Kidney (tissue), 14 donors: ENCODE results near the gene GOLGA6L7. TPM values are rescaled to one million over a fixed set of nuclear protein-coding genes. Genes with fewer than 3 reads are reported as not detected.

Source experiments
- DNase-seq, 5 donors: peaks; one replicate each; pipeline ENCODE4 v3.0.0-alpha.2; 2013 to 2020
- FAIRE-seq: peaks from 2 replicates; lab custom pipeline; 2012; peaks lifted over from hg19 to GRCh38; lab: Jason Lieb, UNC
- H3K27ac ChIP-seq, 2 donors: one replicate each; pipeline ENCODE4 v1.7.0; 2013; ENCODE audit warnings: low read depth in 2 of 2, low read length in 2 of 2, inconsistent platforms in 1 of 2
- H3K27me3 ChIP-seq: one replicate; pipeline ENCODE4 v1.7.1; 2013; ENCODE audit warnings: low read length, inconsistent platforms; ENCODE audit not compliant: control insufficient read depth, insufficient read depth
- H3K36me3 ChIP-seq, 3 donors: one replicate each; pipeline versions ENCODE4 v1.7.0 to v1.7.1; 2013; ENCODE audit warnings: low read length in 3 of 3, control low read depth in 1 of 3, inconsistent platforms in 1 of 3; ENCODE audit not compliant: insufficient read depth in 3 of 3, control insufficient read depth in 2 of 3
- H3K4me1 ChIP-seq, 3 donors: one replicate each; pipeline versions ENCODE4 v1.7.0 to v1.7.1; 2013; ENCODE audit warnings: low read length in 3 of 3, inconsistent platforms in 1 of 3, low read depth in 1 of 3; ENCODE audit not compliant: control insufficient read depth in 2 of 3, insufficient read depth in 2 of 3
- H3K4me3 ChIP-seq, 3 donors: one replicate each; pipeline versions ENCODE4 v1.7.0 to v1.8.1; 2013; ENCODE audit warnings: low read length in 3 of 3, control low read depth in 1 of 3, inconsistent platforms in 1 of 3
- H3K9ac ChIP-seq, 3 donors: one replicate each; pipeline versions ENCODE4 v1.7.0 to v1.7.1; 2013; ENCODE audit warnings: low read length in 3 of 3, control low read depth in 1 of 3, inconsistent platforms in 1 of 3
- H3K9me3 ChIP-seq, 3 donors: one replicate each; pipeline versions ENCODE4 v1.7.0 to v1.7.1; 2013; ENCODE audit warnings: low read length in 3 of 3, control low read depth in 1 of 3, inconsistent platforms in 1 of 3; ENCODE audit not compliant: control insufficient read depth in 2 of 3, insufficient read depth in 1 of 3
- CTCF ChIP-seq: IDR thresholded peaks from 3 replicates; pipeline ENCODE4 v1.5.1; 2012; ENCODE audit warnings: mild to moderate bottlenecking, moderate library complexity, borderline replicate concordance; ENCODE audit not compliant: insufficient read depth; ENCODE audit errors: extremely low read depth
- intact Hi-C: fragments of 100-400 bp; cut with DNase I; formaldehyde crosslinking; loops from one replicate; pipeline ENCODE4 v1.11.1; 2022
- polyA plus RNA-seq: library from polyadenylated mRNA; stranded (reverse); fragments of 350-450 nt; fragmentation: Illumina TruSeq; extraction: RNeasy Lipid Tissue Mini Kit (QIAGEN cat#74804); gene quantifications from one replicate; pipeline ENCODE4 v1.2.3, GENCODE V29; 2014; ENCODE audit warnings: low read depth, low replicate concordance; ENCODE audit not compliant: insufficient read depth
- total RNA-seq: library from RNA; stranded (reverse); fragmentation: NEBNext Ultra II Directional; extraction: Animal tissue kit (Norgen Biotek cat#: 25700); gene quantifications from one replicate; pipeline ENCODE4 v1.2.1, GENCODE V29; 2021
- donor health status: control.
- donor health status: control.
- donor health status: control.
- donor health status: control.
- donor health status: control.
- donor health status: DM: yes; HTN: yes; CAD: no.
- donor health status: Normal renal cell carcinoma (clear cell type).

GOLGA6L7 gene
- total and polyA plus RNA-seq, 2 donors from 2014 or later, result not detected

DNA sequence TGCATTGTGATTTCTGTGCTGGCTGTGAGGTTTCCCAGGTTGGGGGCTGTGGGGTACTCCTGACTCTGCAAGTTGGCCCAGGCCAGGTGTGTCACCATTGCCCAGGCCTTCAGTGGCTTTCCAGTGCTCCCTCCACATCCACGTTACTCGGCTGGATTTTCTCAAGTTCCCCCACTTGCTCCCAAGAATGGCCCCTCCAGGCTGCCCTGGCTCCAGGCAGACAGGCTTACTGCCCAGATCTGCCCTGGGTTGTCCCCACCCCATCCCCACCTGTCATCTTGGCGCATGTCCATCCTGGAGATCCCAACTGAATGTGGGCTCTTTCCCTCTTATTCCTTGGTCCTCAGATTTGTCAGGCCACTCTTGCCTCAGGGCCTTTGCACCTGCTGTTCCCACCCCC, 40.9 kb upstream of the GOLGA6L7 start:
- no peak for DNase-seq
- Histone ChIP-seq H3K9me3 (no peaks in the 10 kb centered on the region), H3K36me3 (no peaks in the 10 kb centered on the region), H3K27ac (no peak overlapping the region), H3K4me1 (no peaks in the 10 kb centered on the region), H3K27me3 (no peaks in the 10 kb centered on the region), H3K4me3 (no peak overlapping the region), H3K9ac (no peak overlapping the region)
- no peak for FAIRE-seq
- intact Hi-C loops, result no loop called here
- no peak for TF ChIP-seq CTCF

DNA sequence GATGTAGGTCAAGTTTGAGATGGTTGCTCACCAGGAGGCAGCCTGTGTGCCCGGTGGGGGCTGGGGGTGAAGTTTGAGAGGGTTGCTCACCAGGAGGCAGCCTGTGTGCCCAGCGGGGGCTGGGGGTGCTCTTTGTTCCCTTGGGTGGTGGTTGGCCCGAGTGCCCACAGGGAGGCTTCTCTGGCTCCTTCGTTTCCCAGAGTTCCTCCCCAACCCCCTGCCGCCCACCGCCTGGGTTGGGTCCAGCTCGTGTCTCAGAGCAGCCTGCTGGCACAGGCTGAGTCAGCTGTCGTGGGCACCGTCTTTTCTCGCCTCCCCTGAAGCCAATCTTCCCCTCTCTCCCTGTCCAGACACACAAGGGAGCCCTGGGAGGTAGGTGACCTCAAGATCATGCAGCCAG, 40.5 kb upstream of the GOLGA6L7 start:
- Histone ChIP-seq H3K27ac (no peak overlapping the region), H3K9me3 (no peaks in the 10 kb centered on the region), H3K4me1 (no peaks in the 10 kb centered on the region), H3K27me3 (no peaks in the 10 kb centered on the region), H3K36me3 (no peaks in the 10 kb centered on the region), H3K9ac (no peak overlapping the region), H3K4me3 (no peak overlapping the region)
- intact Hi-C loops, result no loop called here
- FAIRE-seq (no peak), DNase-seq (no peak)
- no peak for TF ChIP-seq CTCF

DNA sequence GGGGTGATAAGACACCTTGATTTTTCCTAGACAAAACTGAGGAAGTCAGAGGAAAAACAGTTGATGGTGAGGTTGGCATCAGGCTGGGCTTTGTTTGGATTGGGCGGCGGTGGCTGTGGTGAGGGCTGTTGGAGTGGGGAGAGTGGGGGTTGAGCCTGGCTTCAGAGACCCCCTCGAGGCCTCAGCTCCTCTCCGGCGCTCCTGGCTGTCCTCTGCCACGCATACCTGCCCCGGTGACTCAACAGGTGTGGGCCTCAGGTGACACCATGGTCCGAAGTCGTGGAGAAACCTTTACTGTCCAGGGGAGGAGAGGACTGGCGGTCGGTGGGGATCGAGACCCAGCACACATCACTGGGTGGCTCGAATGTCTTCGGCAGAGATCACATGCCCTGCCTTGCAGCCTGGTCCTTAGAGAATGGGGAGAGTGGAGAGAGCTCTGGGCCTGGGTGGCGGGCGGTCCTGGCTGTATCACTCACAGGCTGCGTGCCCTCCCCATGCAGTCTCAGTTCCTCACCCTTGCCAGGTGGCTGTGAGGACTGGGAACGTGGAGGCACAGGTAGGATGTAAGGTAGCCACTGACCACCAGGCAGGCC, 40.0 kb upstream of the GOLGA6L7 start:
- H3K4me3 ChIP-seq, result no peak overlapping the region
- no peaks in the 10 kb centered on the region for H3K27me3 ChIP-seq
- TF ChIP-seq CTCF, result no peak
- no peaks in the 10 kb centered on the region for H3K9me3 ChIP-seq
- intact Hi-C loops, result no loop called here
- no peaks in the 10 kb centered on the region for H3K36me3 ChIP-seq
- no peaks in the 10 kb centered on the region for H3K4me1 ChIP-seq
- no peak for FAIRE-seq
- no peak overlapping the region for H3K9ac ChIP-seq
- H3K27ac ChIP-seq, result no peak overlapping the region
- no peak for DNase-seq
